PFSK-1 (cell line): ENCODE results near the gene ICE2.

Experiments
- FOXP2 ChIP-seq: optimal IDR thresholded peaks from 2 replicates; pipeline ENCODE3; 2011; ENCODE audit warnings: borderline replicate concordance, control low read depth, inconsistent platforms; ENCODE audit not compliant: insufficient read depth; ENCODE audit errors: extremely low read length, extremely low read depth
- POLR2AphosphoS5 ChIP-seq: IDR thresholded peaks from 2 replicates; pipeline ENCODE4 v1.6.1; 2012; ENCODE audit warnings: low read depth, mild to moderate bottlenecking, control low read depth, low read length, moderate library complexity
- REST ChIP-seq, 2 experiments: IDR thresholded peaks; 2 replicates each; pipeline versions ENCODE4 v1.6.1 to v1.8.0; 2011 to 2012; ENCODE audit warnings: low read depth in 2 of 2, low read length in 2 of 2, control low read depth in 1 of 2, inconsistent platforms in 1 of 2, mild to moderate bottlenecking in 1 of 2, moderate library complexity in 1 of 2; ENCODE audit not compliant: insufficient read depth in 1 of 2
- TAF1 ChIP-seq: IDR thresholded peaks from 2 replicates; pipeline ENCODE4 v1.6.1; 2012; ENCODE audit warnings: low read length, control low read depth, borderline replicate concordance; ENCODE audit not compliant: insufficient read depth

DNA sequence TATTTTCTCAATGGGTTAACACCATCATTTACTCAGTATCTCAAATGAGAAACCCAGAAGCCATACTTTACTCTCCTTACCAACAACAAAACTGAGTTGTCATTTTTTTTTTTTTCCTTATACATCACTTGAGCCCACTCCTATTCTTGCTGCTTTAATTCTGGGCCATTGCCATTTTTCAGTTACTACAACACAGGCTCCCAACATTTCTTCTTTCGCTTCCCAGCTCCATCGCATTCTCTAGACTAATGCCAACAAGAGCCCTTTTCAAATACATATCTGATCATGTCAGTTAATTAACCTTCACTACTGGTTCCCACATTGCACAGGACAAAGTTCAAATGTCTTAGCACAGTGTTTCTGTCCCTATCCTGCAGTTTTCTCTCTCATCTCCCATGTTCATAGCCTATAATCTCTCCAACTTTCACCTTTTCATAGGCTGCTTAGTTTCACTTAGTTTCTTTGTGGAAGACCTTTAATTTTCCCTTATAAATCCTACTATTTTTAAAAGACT is 58.7 kb downstream of the ICE2 start:
- no peak for TF ChIP-seq POLR2AphosphoS5
- no peak for TF ChIP-seq REST (IDR thresholded peaks at IDR 0.05; ENCODE audit: insufficient read depth in 1 of 2, low read depth in 2 of 2, low read length in 2 of 2)
- no peak for TF ChIP-seq TAF1
- TF ChIP-seq FOXP2, result no peak
